Peyer's patch (tissue), 4 donors: Measurements from ENCODE around the gene DNAH3. TPM values are rescaled to one million over a fixed set of nuclear protein-coding genes. Genes with fewer than 3 reads are reported as not detected.
"Not testable (repeated sequence)": the region's sequence is repeated elsewhere in the genome, so short reads cannot be mapped to it uniquely, and the experiment has no call there.

Experiments
- DNase-seq, 3 donors: peaks; one replicate each; pipeline ENCODE4 v3.0.0-alpha.2; 2017 to 2019
- H3K27ac ChIP-seq, 4 donors: fragments of 200-600 bp; sonication (generic); one replicate each; pipeline ENCODE4 v1.5.1; 2016 to 2019
- H3K27me3 ChIP-seq, 2 donors: fragments of 200-600 bp; sonication (generic); one replicate each; pipeline ENCODE4 v1.5.1; 2019
- H3K36me3 ChIP-seq, 3 donors: fragments of 200-600 bp; sonication (generic); one replicate each; pipeline ENCODE4 v1.5.1; 2016 to 2019
- H3K4me1 ChIP-seq, 4 donors: fragments of 200-600 bp; sonication (generic); one replicate each; pipeline ENCODE4 v1.5.1; 2016 to 2019
- H3K4me3 ChIP-seq, 4 donors: fragments of 200-600 bp; sonication (generic); 1 replicate in 3 of 4; 2 replicates in 1 of 4; pipeline ENCODE4 v1.5.1; 2016 to 2019; ENCODE audit warnings: mild to moderate bottlenecking in 1 of 4
- H3K9me3 ChIP-seq, 4 donors: fragments of 200-600 bp; sonication (generic); one replicate each; pipeline ENCODE4 v1.5.1; 2016 to 2019; ENCODE audit warnings: mild to moderate bottlenecking in 1 of 4
- POLR2A ChIP-seq, 2 donors: fragments of 450-650 bp; IDR thresholded peaks; one replicate each; pipeline ENCODE4 v1.5.1; 2017; ENCODE audit warnings: antibody characterized with exemption in 2 of 2, mild to moderate bottlenecking in 2 of 2, moderate library complexity in 2 of 2
- total RNA-seq, 4 donors: library from RNA; depleted of rRNA; stranded (reverse); fragments of >200 nt; gene quantifications; one replicate each; pipeline ENCODE4 v1.1.0, GENCODE V29; 2016
- TF ChIP-seq, protein P1 (sequence below), 6 experiments: fragments of 450-650 bp in 4 of 6; fragments of 200-600 bp in 2 of 6; sonication (generic) in 1 of 6; IDR thresholded peaks; one replicate each; pipeline ENCODE4 v1.5.1; 2017 to 2019; ENCODE audit warnings: antibody characterized with exemption in 6 of 6, mild to moderate bottlenecking in 3 of 6, moderate library complexity in 1 of 6

DNAH3 gene
- total RNA-seq, 4 donors from 2014 or later = 2.1 to 6.7 (median 4.5) TPM

- H3K36me3 ChIP-seq = no peaks in the 10 kb centered on the region
- no peak overlapping the region for H3K27ac ChIP-seq
- H3K27me3 ChIP-seq = no peaks in the 10 kb centered on the region
- no peaks in the 10 kb centered on the region for H3K4me1 ChIP-seq
- no peak for DNase-seq
- H3K4me3 ChIP-seq = no peak overlapping the region
- TF ChIP-seq, protein P1, sequence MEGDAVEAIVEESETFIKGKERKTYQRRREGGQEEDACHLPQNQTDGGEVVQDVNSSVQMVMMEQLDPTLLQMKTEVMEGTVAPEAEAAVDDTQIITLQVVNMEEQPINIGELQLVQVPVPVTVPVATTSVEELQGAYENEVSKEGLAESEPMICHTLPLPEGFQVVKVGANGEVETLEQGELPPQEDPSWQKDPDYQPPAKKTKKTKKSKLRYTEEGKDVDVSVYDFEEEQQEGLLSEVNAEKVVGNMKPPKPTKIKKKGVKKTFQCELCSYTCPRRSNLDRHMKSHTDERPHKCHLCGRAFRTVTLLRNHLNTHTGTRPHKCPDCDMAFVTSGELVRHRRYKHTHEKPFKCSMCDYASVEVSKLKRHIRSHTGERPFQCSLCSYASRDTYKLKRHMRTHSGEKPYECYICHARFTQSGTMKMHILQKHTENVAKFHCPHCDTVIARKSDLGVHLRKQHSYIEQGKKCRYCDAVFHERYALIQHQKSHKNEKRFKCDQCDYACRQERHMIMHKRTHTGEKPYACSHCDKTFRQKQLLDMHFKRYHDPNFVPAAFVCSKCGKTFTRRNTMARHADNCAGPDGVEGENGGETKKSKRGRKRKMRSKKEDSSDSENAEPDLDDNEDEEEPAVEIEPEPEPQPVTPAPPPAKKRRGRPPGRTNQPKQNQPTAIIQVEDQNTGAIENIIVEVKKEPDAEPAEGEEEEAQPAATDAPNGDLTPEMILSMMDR (IDR thresholded peaks at IDR 0.05) = no peak
- TF ChIP-seq POLR2A (IDR thresholded peaks at IDR 0.05) = no peak
- H3K9me3 ChIP-seq = no peaks in the 10 kb centered on the region
Measured at GRCh38 chr16:21069986-21070385, 80.7 kb downstream of the DNAH3 start.

- no peaks in the 10 kb centered on the region for H3K9me3 ChIP-seq
- no peak for TF ChIP-seq POLR2A (IDR thresholded peaks at IDR 0.05)
- TF ChIP-seq, protein P1 (IDR thresholded peaks at IDR 0.05) = no peak
Measured at GRCh38 chr16:21064203-21064602, 86.4 kb downstream of the DNAH3 start.

GRCh38 chr16:21063314-21063713 lies 87.3 kb downstream of the DNAH3 start:
- DNase-seq, H3K4me3 ChIP-seq, H3K27ac ChIP-seq, H3K9me3 ChIP-seq, H3K36me3 ChIP-seq, H3K4me1 ChIP-seq, H3K27me3 ChIP-seq: not testable (repeated sequence)

More at GRCh38 chr16:21064203-21064602, 86.4 kb downstream of the DNAH3 start:
- Histone ChIP-seq H3K27ac (no peak overlapping the region), H3K36me3 (no peaks in the 10 kb centered on the region), H3K4me3 (no peak overlapping the region), H3K4me1 (no peaks in the 10 kb centered on the region), H3K27me3 (no peaks in the 10 kb centered on the region)
- DNase-seq = no peak

GRCh38 chr16:21060027-21060510 lies 90.6 kb downstream of the DNAH3 start:
- DNase-seq = no peak
- TF ChIP-seq, protein P1 (IDR thresholded peaks at IDR 0.05) = no peak
- no peak for TF ChIP-seq POLR2A (IDR thresholded peaks at IDR 0.05)
- Histone ChIP-seq H3K27ac (no peak overlapping the region), H3K27me3 (no peaks in the 10 kb centered on the region), H3K4me1 (no peaks in the 10 kb centered on the region), H3K4me3 (no peak overlapping the region), H3K9me3 (no peaks in the 10 kb centered on the region), H3K36me3 (no peaks in the 10 kb centered on the region)

DNA sequence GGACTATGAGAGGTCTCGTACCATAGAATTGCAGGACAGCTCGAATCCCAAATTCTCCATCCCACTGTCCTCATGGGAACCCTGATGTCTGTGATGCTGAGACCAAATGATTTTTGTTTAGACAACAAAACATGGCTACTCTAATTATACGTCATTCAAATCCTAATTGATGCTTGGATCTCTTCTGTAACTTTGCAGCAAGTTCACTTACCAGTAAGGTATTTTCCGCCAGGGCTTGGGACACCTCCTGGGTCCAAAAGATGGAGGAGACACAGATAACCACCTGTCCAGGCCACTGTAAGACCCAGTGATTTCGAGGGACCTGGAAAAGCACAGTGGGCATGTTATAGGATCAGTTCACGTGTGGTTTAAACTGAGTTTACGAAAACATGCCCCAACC lies 92.8 kb downstream of the DNAH3 start:
- no peak for DNase-seq
- TF ChIP-seq POLR2A (IDR thresholded peaks at IDR 0.05) = no peak
- TF ChIP-seq, protein P1 (IDR thresholded peaks at IDR 0.05) = no peak
- Histone ChIP-seq H3K9me3 (no peaks in the 10 kb centered on the region), H3K4me1 (no peaks in the 10 kb centered on the region), H3K27ac (no peak overlapping the region), H3K36me3 (no peaks in the 10 kb centered on the region), H3K4me3 (no peak overlapping the region), H3K27me3 (no peaks in the 10 kb centered on the region)

DNA sequence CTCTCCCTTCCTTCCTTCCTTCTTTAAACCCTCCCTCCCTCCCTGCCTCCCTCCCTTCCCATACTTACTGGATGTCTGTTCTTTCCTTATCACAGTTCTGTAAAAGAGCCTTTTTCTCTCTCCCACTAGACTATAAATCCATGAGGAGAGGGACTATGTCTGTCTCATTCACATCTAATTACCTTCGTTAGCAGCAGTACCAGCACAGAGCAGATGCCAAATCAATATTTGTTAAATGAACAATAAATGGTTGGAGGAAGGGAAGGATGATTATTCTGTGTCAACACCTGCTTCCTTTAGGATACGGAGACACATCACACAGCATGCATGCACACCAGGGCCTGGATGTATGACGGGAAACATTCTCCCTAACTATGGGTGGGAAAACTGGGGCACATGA lies 94.2 kb downstream of the DNAH3 start:
- TF ChIP-seq, protein P1 (IDR thresholded peaks at IDR 0.05) = no peak
- TF ChIP-seq POLR2A (IDR thresholded peaks at IDR 0.05) = no peak
- DNase-seq = no peak
- no peaks in the 10 kb centered on the region for H3K4me1 ChIP-seq
- no peaks in the 10 kb centered on the region for H3K27me3 ChIP-seq
- H3K36me3 ChIP-seq = no peaks in the 10 kb centered on the region
- H3K4me3 ChIP-seq = no peak overlapping the region
- H3K27ac ChIP-seq = no peak overlapping the region
- H3K9me3 ChIP-seq = no peaks in the 10 kb centered on the region

- not testable (repeated sequence) for H3K27ac ChIP-seq, H3K36me3 ChIP-seq, H3K27me3 ChIP-seq, H3K9me3 ChIP-seq, H3K4me3 ChIP-seq, DNase-seq, H3K4me1 ChIP-seq
Measured at GRCh38 chr16:21055738-21056137, 94.9 kb downstream of the DNAH3 start.
